Endothelial cell of umbilical vein (primary cell): Measurements from ENCODE around the gene CAMTA1. TPM values are rescaled to one million over a fixed set of nuclear protein-coding genes. Genes with fewer than 3 reads are reported as not detected.

ENCODE experiments used
- BruUV-seq: library from RNA; stranded (reverse); fragments of 400-500 nt; replicated peaks from 2 replicates; lab custom pipeline; 2021; lab: Mats Ljungman, UMichigan
- CTCF ChIA-PET: fragments of 300-600, 350-600 bp; sonication (Branson Sonifier 250); formaldehyde crosslinking; loops from one replicate; lab custom pipeline; 2021; ENCODE audit warnings: antibody characterized with exemption, inconsistent platforms; lab: Charles Lee
- POLR2A ChIA-PET: fragments of 300-600, 350-600 bp; sonication (Branson Sonifier 250); formaldehyde crosslinking; loops from one replicate; lab custom pipeline; 2021; ENCODE audit warnings: antibody characterized with exemption, inconsistent platforms; lab: Charles Lee
- DNase-seq: peaks from one replicate; pipeline ENCODE4 v3.0.0-alpha.2; 2011; ENCODE audit warnings: low read depth, low spot score
- FAIRE-seq: peaks from 2 replicates; lab custom pipeline; 2011; peaks lifted over from hg19 to GRCh38; lab: Jason Lieb, UNC
- H2AFZ ChIP-seq: 2 replicates; pipeline ENCODE4 v1.6.0; 2012; ENCODE audit warnings: low read depth, low read length, control low read depth, inconsistent platforms
- H3K27ac ChIP-seq: 2 replicates; pipeline ENCODE4 v1.5.1; 2011; ENCODE audit warnings: low read depth, mild to moderate bottlenecking, control low read depth, low read length, moderate library complexity; ENCODE audit not compliant: insufficient read depth
- H3K27me3 ChIP-seq, 2 experiments: 2 replicates each; pipeline versions ENCODE4 v1.6.0 to v1.6.1; 2011; ENCODE audit warnings: low read length in 2 of 2, mixed read lengths in 1 of 2; ENCODE audit not compliant: control insufficient read depth in 2 of 2, insufficient read depth in 2 of 2
- H3K36me3 ChIP-seq, 2 experiments: 2 replicates in 1 of 2; 3 replicates in 1 of 2; pipeline ENCODE4 v1.5.1; 2011; ENCODE audit warnings: low read length in 2 of 2, mild to moderate bottlenecking in 1 of 2, moderate library complexity in 1 of 2; ENCODE audit not compliant: control insufficient read depth in 2 of 2, insufficient read depth in 2 of 2; ENCODE audit errors: extremely low read depth in 1 of 2
- H3K4me1 ChIP-seq: 3 replicates; pipeline ENCODE4 v1.5.1; 2011; ENCODE audit warnings: mild to moderate bottlenecking, low read length; ENCODE audit not compliant: control insufficient read depth, insufficient read depth; ENCODE audit errors: extremely low read depth
- H3K4me2 ChIP-seq: 2 replicates; pipeline ENCODE4 v1.6.1; 2011; ENCODE audit warnings: low read length, control low read depth, mixed read lengths; ENCODE audit not compliant: insufficient read depth
- H3K4me3 ChIP-seq, 3 experiments: fragments of 200-600 bp in 1 of 3; sonication (generic), shearing (Covaris generic) in 1 of 3; replicated peaks in 1 of 3; 2 replicates each; pipeline ENCODE4 v1.5.1; 2011 to 2016; ENCODE audit warnings: control low read depth in 3 of 3, low read length in 3 of 3, mild to moderate bottlenecking in 2 of 3, inconsistent platforms in 1 of 3, low read depth in 1 of 3, moderate library complexity in 1 of 3; ENCODE audit not compliant: insufficient read depth in 1 of 3
- H3K79me2 ChIP-seq: 2 replicates; pipeline ENCODE4 v1.6.0; 2012; ENCODE audit warnings: low read length, inconsistent platforms; ENCODE audit not compliant: control insufficient read depth, insufficient read depth
- H3K9ac ChIP-seq: replicated peaks from 2 replicates; pipeline ENCODE3; 2011; ENCODE audit warnings: low read length, control low read depth; ENCODE audit not compliant: insufficient read depth; ENCODE audit errors: extremely low read depth
- H3K9me1 ChIP-seq: replicated peaks from 3 replicates; pipeline ENCODE4 v1.6.0; 2011; ENCODE audit warnings: mild to moderate bottlenecking, low read length; ENCODE audit not compliant: control insufficient read depth, insufficient read depth; ENCODE audit errors: extremely low read depth
- H3K9me3 ChIP-seq: replicated peaks from 2 replicates; pipeline ENCODE4 v1.5.1; 2012; ENCODE audit warnings: low read length, inconsistent platforms; ENCODE audit not compliant: control insufficient read depth, insufficient read depth
- H4K20me1 ChIP-seq: replicated peaks from 2 replicates; pipeline ENCODE3; 2011; ENCODE audit warnings: mild to moderate bottlenecking, low read length; ENCODE audit not compliant: control insufficient read depth, insufficient read depth; ENCODE audit errors: extremely low read depth
- EZH2 ChIP-seq: IDR thresholded peaks from 2 replicates; pipeline ENCODE4 v1.6.1; 2012; ENCODE audit warnings: borderline replicate concordance, low read depth, mild to moderate bottlenecking, moderate library complexity, low read length, inconsistent platforms; ENCODE audit not compliant: severe bottlenecking
- FOS ChIP-seq: IDR thresholded peaks from 2 replicates; pipeline ENCODE4 v1.6.1; 2011; ENCODE audit warnings: mild to moderate bottlenecking, low read length, moderate library complexity, borderline replicate concordance; ENCODE audit not compliant: insufficient read depth
- GATA2 ChIP-seq: IDR thresholded peaks from 2 replicates; pipeline ENCODE4 v1.7.0; 2011; ENCODE audit warnings: low read depth, mild to moderate bottlenecking, moderate library complexity, mixed read lengths, low read length; ENCODE audit not compliant: insufficient read length, insufficient read depth
- JUN ChIP-seq: IDR thresholded peaks from 2 replicates; pipeline ENCODE4 v1.6.1; 2011; ENCODE audit warnings: borderline replicate concordance, low read depth; ENCODE audit not compliant: insufficient read length, insufficient read depth
- MYC ChIP-seq: IDR thresholded peaks from one replicate; pipeline ENCODE4 v1.6.1; 2011; ENCODE audit warnings: mild to moderate bottlenecking, low read depth, low read length
- POLR2A ChIP-seq: IDR thresholded peaks from 2 replicates; pipeline ENCODE4 v1.6.1; 2012; ENCODE audit warnings: low read depth, mild to moderate bottlenecking, control low read depth, low read length
- POLR2AphosphoS5 ChIP-seq: IDR thresholded peaks from 2 replicates; pipeline ENCODE4 v1.6.1; 2012; ENCODE audit warnings: low read depth, mild to moderate bottlenecking, control low read depth, low read length, moderate library complexity; ENCODE audit not compliant: insufficient read depth
- dilution Hi-C: fragments of 300-500 bp; cut with MboI; formaldehyde crosslinking; loops from one replicate; pipeline ENCODE4 v1.15.0; 2019; ENCODE audit warnings: low sequenced_read_pairs; ENCODE audit not compliant: extremely low pct_ligation_motif_present
- intact Hi-C: fragments of 100-400 bp; cut with micrococcal nuclease; formaldehyde crosslinking; loops from one replicate; pipeline ENCODE4 v1.10.0; 2022
- polyA plus RNA-seq, 4 experiments: library from polyadenylated mRNA; depleted of rRNA in 3 of 4; stranded (reverse) in 3 of 4; unstranded in 1 of 4; fragments of >200 nt; gene quantifications; 2 replicates each; pipeline versions ENCODE4 v1.2.1 to v1.2.3, GENCODE V29; 2011 to 2012; ENCODE audit warnings: missing spikeins in 1 of 4
- total RNA-seq: library from RNA; stranded (reverse); gene quantifications from 2 replicates; pipeline ENCODE4 v1.2.3, GENCODE V29; 2021
- TF ChIP-seq, protein P1 (sequence below): IDR thresholded peaks from 2 replicates; pipeline ENCODE4 v1.6.1; 2011; ENCODE audit not compliant: insufficient read depth, insufficient read length
- TF ChIP-seq, protein P2 (sequence below), 2 donors: IDR thresholded peaks; 1 replicate in 1 of 2; 2 replicates in 1 of 2; pipeline ENCODE4 v1.5.1; 2011; ENCODE audit warnings: low read length in 2 of 2, mild to moderate bottlenecking in 2 of 2, moderate library complexity in 2 of 2, control low read depth in 1 of 2, inconsistent platforms in 1 of 2, low read depth in 1 of 2; ENCODE audit not compliant: insufficient read depth in 1 of 2; ENCODE audit errors: extremely low read depth in 1 of 2

CAMTA1 gene
- total and polyA plus RNA-seq, 2 donors (not counting 3 experiments of a cell fraction or from before 2014, with no cell fraction given), result 50.8 to 92.7 TPM

DNA sequence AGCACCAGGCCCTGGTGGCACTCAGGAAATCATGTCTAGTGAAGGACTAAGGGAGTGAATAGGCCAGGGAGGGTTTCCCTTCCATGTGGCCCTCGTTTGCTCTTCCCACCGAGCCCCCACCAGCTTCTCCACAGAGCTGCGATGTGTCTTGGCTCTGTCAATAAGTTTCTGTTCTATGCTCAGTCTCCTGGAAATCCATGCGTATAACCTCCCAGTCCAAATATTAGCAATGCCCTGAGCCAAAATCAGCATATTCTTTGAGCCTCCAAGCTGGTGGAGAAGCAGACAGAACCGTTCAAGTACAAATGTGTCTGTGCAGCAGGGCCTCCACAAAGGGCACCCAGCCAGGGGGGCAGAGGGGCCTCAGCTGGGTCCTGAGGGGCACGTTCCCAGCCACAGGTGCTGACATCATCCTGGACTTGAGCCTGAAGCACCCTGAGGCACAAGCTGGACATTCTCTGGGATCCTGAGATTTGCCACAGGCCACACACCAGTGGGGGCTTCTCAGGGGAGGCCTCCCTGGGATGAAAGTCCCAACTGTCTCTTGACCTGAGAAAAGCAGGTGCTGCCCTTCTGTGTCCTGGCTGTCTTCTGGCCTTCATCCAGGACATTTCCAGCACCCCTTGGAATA lies 635.3 kb downstream of the CAMTA1 start:
- no peak for FAIRE-seq
- no peaks in the 10 kb centered on the region for H3K9me1 ChIP-seq
- no TSS peak for BruUV-seq
- CTCF ChIA-PET, result no interaction called here
- H3K36me3 ChIP-seq, result no peaks in the 10 kb centered on the region
- H4K20me1 ChIP-seq, result no peaks in the 10 kb centered on the region
- H3K27me3 ChIP-seq, result no peaks in the 10 kb centered on the region
- dilution Hi-C loops, result no loop called here
- TF ChIP-seq FOS (no peak), MYC (no peak)
- peaks cover 4% of the 10 kb centered on the region for H3K4me1 ChIP-seq
- H3K27ac ChIP-seq, result no peak overlapping the region
- no peak overlapping the region for H2AFZ ChIP-seq
- H3K79me2 ChIP-seq, result no peaks in the 10 kb centered on the region
- H3K4me2 ChIP-seq, result no peak overlapping the region
- H3K9me3 ChIP-seq, result no peaks in the 10 kb centered on the region
- no peak overlapping the region for H3K4me3 ChIP-seq
- POLR2A ChIA-PET, result no interaction called here
- no peak overlapping the region for H3K9ac ChIP-seq
- intact Hi-C loops, result no loop called here
- no peak for DNase-seq

DNA sequence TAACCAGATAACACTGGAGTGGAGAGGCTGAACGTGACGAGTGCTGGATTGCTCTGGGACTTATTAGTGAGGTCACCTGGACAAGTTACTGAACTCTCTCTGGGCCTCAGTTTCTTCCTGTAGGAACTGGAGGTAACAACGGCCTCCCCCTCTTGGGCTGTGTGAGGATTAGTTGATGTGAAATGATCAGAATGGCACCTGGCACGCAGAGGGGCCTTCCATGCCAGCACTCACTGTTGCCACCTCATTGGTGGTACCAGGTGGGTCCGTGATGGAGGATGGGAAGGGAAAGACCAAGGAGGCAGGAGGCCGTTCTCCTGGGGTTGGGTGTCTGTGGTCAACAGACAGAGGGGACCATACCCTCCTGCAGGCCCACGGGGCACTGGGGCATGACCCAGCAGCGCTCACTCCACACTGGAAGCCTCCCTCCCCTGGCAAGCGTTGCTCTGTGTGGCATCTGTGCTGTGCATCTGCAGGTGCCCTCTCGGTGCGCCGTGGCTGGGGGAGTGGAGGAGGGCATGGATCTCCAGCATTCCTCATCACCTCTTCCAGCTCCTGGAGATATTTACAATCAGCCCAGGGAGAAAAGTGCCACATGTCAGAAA lies 636.3 kb downstream of the CAMTA1 start:
- DNase-seq (no peak), FAIRE-seq (no peak)
- Histone ChIP-seq H3K4me2 (no peak overlapping the region), H3K4me3 (no peak overlapping the region), H2AFZ (no peak overlapping the region), H3K9me3 (no peaks in the 10 kb centered on the region), H4K20me1 (no peaks in the 10 kb centered on the region), H3K9ac (no peak overlapping the region), H3K36me3 (no peaks in the 10 kb centered on the region), H3K79me2 (no peaks in the 10 kb centered on the region), H3K4me1 (peaks cover 4% of the 10 kb centered on the region), H3K27me3 (no peaks in the 10 kb centered on the region), H3K27ac (no peak overlapping the region), H3K9me1 (no peaks in the 10 kb centered on the region)
- no TSS peak for BruUV-seq
- intact Hi-C loops (no loop called here), dilution Hi-C loops (no loop called here)
- POLR2A ChIA-PET, result no interaction called here
- TF ChIP-seq POLR2A (no peak), EZH2 (no peak), POLR2AphosphoS5 (no peak), FOS (no peak), GATA2 (no peak), MYC (no peak), JUN (no peak)
- TF ChIP-seq, protein P1, sequence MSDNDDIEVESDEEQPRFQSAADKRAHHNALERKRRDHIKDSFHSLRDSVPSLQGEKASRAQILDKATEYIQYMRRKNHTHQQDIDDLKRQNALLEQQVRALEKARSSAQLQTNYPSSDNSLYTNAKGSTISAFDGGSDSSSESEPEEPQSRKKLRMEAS, result no peak
- TF ChIP-seq, protein P2, sequence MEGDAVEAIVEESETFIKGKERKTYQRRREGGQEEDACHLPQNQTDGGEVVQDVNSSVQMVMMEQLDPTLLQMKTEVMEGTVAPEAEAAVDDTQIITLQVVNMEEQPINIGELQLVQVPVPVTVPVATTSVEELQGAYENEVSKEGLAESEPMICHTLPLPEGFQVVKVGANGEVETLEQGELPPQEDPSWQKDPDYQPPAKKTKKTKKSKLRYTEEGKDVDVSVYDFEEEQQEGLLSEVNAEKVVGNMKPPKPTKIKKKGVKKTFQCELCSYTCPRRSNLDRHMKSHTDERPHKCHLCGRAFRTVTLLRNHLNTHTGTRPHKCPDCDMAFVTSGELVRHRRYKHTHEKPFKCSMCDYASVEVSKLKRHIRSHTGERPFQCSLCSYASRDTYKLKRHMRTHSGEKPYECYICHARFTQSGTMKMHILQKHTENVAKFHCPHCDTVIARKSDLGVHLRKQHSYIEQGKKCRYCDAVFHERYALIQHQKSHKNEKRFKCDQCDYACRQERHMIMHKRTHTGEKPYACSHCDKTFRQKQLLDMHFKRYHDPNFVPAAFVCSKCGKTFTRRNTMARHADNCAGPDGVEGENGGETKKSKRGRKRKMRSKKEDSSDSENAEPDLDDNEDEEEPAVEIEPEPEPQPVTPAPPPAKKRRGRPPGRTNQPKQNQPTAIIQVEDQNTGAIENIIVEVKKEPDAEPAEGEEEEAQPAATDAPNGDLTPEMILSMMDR (IDR thresholded peaks at IDR 0.05; ENCODE audit: extremely low read depth in 1 of 2, insufficient read depth in 1 of 2, low read depth in 1 of 2, low read length in 2 of 2), result no peak
- CTCF ChIA-PET, result no interaction called here
